ENCODE measurements around the gene TMEM63B.

TMEM63B gene

GRCh38 chr6:44100088-44100550, 27.2 kb upstream of the TMEM63B start:
- TF ChIP-seq CSDC2 (CRISPR knock-in tag; IDR thresholded peaks at IDR 0.05), result no peak
- no peak for TF ChIP-seq ISL1 (CRISPR knock-in tag; IDR thresholded peaks at IDR 0.05)
- no peak for TF ChIP-seq ZFP3 (CRISPR knock-in tag; IDR thresholded peaks at IDR 0.05)
- no peak for TF ChIP-seq TOX (CRISPR knock-in tag; IDR thresholded peaks at IDR 0.05; ENCODE audit: borderline replicate concordance)
- no peak for TF ChIP-seq ARNTL (CRISPR knock-in tag; IDR thresholded peaks at IDR 0.05; ENCODE audit: borderline replicate concordance, low read depth)
- no peak for TF ChIP-seq TSHZ2 (CRISPR knock-in tag; IDR thresholded peaks at IDR 0.05)
- no peak for TF ChIP-seq PATZ1 (CRISPR knock-in tag; IDR thresholded peaks at IDR 0.05; ENCODE audit: borderline replicate concordance)
- TF ChIP-seq ZNF565 (CRISPR knock-in tag; conservative IDR thresholded peaks at IDR 0.05; ENCODE audit: low read depth), result no peak
- no peak for TF ChIP-seq GLIS3 (CRISPR knock-in tag; IDR thresholded peaks at IDR 0.05)
- no peak for TF ChIP-seq ESRRG (CRISPR knock-in tag; IDR thresholded peaks at IDR 0.05)
- TF ChIP-seq OSR1 (CRISPR knock-in tag; IDR thresholded peaks at IDR 0.05), result no peak
- TF ChIP-seq ZNF70 (CRISPR knock-in tag; IDR thresholded peaks at IDR 0.05), result no peak
- TF ChIP-seq TCF4 (CRISPR knock-in tag; IDR thresholded peaks at IDR 0.05; ENCODE audit: borderline replicate concordance), result no peak
- no peak for TF ChIP-seq ZNF8 (CRISPR knock-in tag; IDR thresholded peaks at IDR 0.05)
- no peak for TF ChIP-seq BACH2 (CRISPR knock-in tag; IDR thresholded peaks at IDR 0.05; ENCODE audit: borderline replicate concordance)
- no peak for TF ChIP-seq PPARA (CRISPR knock-in tag; IDR thresholded peaks at IDR 0.05; ENCODE audit: borderline replicate concordance)
- peak; percentile 87 for ATAC-seq

GRCh38 chr6:44101832-44102231, 25.5 kb upstream of the TMEM63B start:
- no peak for TF ChIP-seq ZC3H10 (CRISPR knock-in tag; IDR thresholded peaks at IDR 0.05)
- no peak for TF ChIP-seq ESRRG (CRISPR knock-in tag; IDR thresholded peaks at IDR 0.05)
- TF ChIP-seq ZNF8 (CRISPR knock-in tag; IDR thresholded peaks at IDR 0.05), result no peak
- no peak for TF ChIP-seq BACH2 (CRISPR knock-in tag; IDR thresholded peaks at IDR 0.05; ENCODE audit: borderline replicate concordance)
- no peak for TF ChIP-seq PATZ1 (CRISPR knock-in tag; IDR thresholded peaks at IDR 0.05; ENCODE audit: borderline replicate concordance)
- no peak for TF ChIP-seq RARB (CRISPR knock-in tag; IDR thresholded peaks at IDR 0.05)
- TF ChIP-seq ZFP30 (CRISPR knock-in tag; IDR thresholded peaks at IDR 0.05), result no peak
- TF ChIP-seq ISL1 (CRISPR knock-in tag; IDR thresholded peaks at IDR 0.05), result no peak
- no peak for TF ChIP-seq ZNF565 (CRISPR knock-in tag; conservative IDR thresholded peaks at IDR 0.05; ENCODE audit: low read depth)
- no peak for TF ChIP-seq POU6F1 (CRISPR knock-in tag; IDR thresholded peaks at IDR 0.05; ENCODE audit: borderline replicate concordance, low read depth)
- TF ChIP-seq SNAI2 (CRISPR knock-in tag; IDR thresholded peaks at IDR 0.05), result no peak
- no peak for TF ChIP-seq ARNTL (CRISPR knock-in tag; IDR thresholded peaks at IDR 0.05; ENCODE audit: borderline replicate concordance, low read depth)
- no peak for TF ChIP-seq CSDC2 (CRISPR knock-in tag; IDR thresholded peaks at IDR 0.05)
- no peak for TF ChIP-seq CREB5 (CRISPR knock-in tag; IDR thresholded peaks at IDR 0.05; ENCODE audit: low read depth)
- TF ChIP-seq PPARA (CRISPR knock-in tag; IDR thresholded peaks at IDR 0.05; ENCODE audit: borderline replicate concordance), result no peak
- TF ChIP-seq GLIS3 (CRISPR knock-in tag; IDR thresholded peaks at IDR 0.05), result no peak
- TF ChIP-seq ZNF70 (CRISPR knock-in tag; IDR thresholded peaks at IDR 0.05), result no peak
- no peak for TF ChIP-seq CSRNP3 (CRISPR knock-in tag; IDR thresholded peaks at IDR 0.05)
- no peak for ATAC-seq

Data from SK-N-SH treated with all-trans-retinoic acid at 6 μM for 48 hours (cell line).